Raji (cell line): ENCODE measurements around the gene GUCY1B1.

Source experiments
- POLR2A ChIP-seq: IDR thresholded peaks from 2 replicates; pipeline ENCODE4 v1.6.1; 2011; ENCODE audit warnings: low read depth, low read length, control low read depth; ENCODE audit not compliant: insufficient read depth

Gene GUCY1B1

GRCh38 chr4:155855897-155856296 is 97.1 kb downstream of the GUCY1B1 start:
- TF ChIP-seq POLR2A: no peak
